ENCODE data around the gene PRR7. TPM values are rescaled to one million over a fixed set of nuclear protein-coding genes. Genes with fewer than 3 reads are reported as not detected.
A peak's percentile ranks its signal among the peaks of the same experiment; 100 is the strongest.

Gene PRR7
- total and polyA plus RNA-seq, 2 of the 13 experiments (the other 11 are each of a cell fraction or from before 2014, with no cell fraction given): 4.8 to 5.0 TPM

DNA sequence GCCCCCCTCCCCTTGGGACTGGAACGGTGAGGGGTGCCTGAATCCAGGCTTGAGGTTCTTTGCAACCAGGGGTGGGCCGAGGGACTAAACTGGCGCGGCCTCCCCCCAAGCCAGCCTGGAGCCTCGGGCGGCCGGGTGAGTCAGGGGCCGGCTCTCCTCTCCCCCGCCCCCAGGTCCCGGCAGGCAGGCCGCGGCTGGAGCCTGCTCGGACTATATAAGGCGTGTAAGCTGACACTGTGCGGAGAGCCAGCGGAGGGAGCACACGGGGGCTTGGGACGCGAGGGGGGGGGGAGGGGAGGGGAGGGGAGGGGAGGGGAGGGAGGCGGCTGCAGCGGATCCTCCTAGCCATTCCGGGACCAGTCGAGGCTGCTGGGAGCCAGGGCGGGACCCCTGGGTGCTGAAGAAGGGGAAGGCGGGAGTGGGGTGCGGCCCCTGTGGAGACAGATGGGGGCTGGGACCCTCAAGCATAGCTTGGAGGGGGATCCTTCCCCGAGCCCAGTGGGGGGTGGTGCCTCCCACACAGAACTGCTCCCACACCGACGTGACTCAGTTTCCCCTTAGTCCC lies 50.2 kb downstream of the PRR7 start (continued):
- TF ChIP-seq, protein P1, sequence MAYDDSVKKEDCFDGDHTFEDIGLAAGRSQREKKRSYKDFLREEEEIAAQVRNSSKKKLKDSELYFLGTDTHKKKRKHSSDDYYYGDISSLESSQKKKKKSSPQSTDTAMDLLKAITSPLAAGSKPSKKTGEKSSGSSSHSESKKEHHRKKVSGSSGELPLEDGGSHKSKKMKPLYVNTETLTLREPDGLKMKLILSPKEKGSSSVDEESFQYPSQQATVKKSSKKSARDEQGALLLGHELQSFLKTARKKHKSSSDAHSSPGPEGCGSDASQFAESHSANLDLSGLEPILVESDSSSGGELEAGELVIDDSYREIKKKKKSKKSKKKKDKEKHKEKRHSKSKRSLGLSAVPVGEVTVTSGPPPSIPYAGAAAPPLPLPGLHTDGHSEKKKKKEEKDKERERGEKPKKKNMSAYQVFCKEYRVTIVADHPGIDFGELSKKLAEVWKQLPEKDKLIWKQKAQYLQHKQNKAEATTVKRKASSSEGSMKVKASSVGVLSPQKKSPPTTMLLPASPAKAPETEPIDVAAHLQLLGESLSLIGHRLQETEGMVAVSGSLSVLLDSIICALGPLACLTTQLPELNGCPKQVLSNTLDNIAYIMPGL (CRISPR knock-in tag; IDR thresholded peaks at IDR 0.05; ENCODE audit: borderline replicate concordance in 1 of 2, low read depth in 1 of 2): 0 out of 4 replicates have a peak, but pooled peaks of 1 of the 2 experiments have one; percentile 5
- TF ChIP-seq TBX3 (IDR thresholded peaks at IDR 0.05; ENCODE audit: borderline replicate concordance) (no peak), ZFY (CRISPR knock-in tag; IDR thresholded peaks at IDR 0.05) (peak; percentile 28; the same call in 1 of the 2 replicates)

DNA sequence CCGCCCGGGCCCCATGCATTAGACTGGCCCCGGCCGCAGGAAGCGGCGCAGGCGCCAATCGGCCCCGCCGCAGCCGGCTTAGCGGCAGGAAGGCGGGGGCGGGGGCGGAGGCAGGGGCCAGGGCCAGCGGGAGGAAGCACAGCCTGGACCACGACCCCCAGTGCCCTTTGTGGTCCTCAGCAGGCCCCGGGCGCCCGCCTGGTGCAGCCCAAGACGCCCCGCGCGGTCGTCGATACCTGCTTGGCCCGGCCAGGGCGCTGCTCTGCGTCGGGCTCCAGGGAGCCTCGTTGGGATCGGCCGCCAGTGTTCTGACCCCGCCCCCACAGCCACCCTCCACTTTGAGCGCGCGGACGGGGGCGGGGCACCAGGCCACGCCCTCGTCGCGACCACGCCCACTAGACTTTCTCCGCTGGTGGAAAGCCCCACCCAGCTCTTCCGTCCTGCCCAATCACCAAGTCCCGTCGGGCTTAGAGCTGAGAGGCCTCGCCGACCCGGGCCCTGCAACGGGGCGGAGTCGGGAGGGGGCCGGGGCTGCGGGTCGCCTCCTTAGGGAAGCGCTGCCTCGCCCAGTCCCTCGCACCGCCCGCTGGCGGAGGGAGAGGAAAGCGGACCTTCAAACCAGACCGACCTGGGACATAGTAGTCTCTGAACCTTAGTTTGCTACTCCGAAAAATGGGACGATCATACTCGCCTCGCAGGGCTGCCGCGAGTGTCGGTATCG lies 50.8 kb downstream of the PRR7 start, which contains the start of gene PDLIM7:
Gene PDLIM7 (minus strand): TSS at position 313 of the 721 bp plus-strand sequence. CDS start 1,092 bp downstream, outside the sequence.
- Histone ChIP-seq H3K27me3 (ENCODE audit: control insufficient read depth in 1 of 2, insufficient read depth in 2 of 2, low read length in 2 of 2) (peaks cover 0 to 29% of the 10 kb centered on the region in 2 experiments; a peak in 3 of 5 replicates), H3K36me3 (replicated peaks in 1 of 2; ENCODE audit: control insufficient read depth in 1 of 2, insufficient read depth in 2 of 2, low read length in 2 of 2) (no peaks in the 10 kb centered on the region), H3K27ac (ENCODE audit: extremely low read length, insufficient read depth, low read length) (peak within 1 kb of the TSS; percentile 75), H2AFZ (ENCODE audit: low read length) (no peak within 1 kb of the TSS), H3K4me3 (replicated peaks in 1 of 3; ENCODE audit: insufficient read depth in 1 of 3, low read depth in 2 of 3, low read length in 3 of 3) (peak within 1 kb of the TSS; percentile 65 to 85 (median 68)), H3K4me2 (ENCODE audit: low read depth, low read length) (peak within 1 kb of the TSS; percentile 99), H3K4me1 (ENCODE audit: insufficient read depth, low read length) (peaks cover 57% of the 10 kb centered on the region), H3K9me3 (ENCODE audit: low read length) (no peaks in the 10 kb centered on the region), H4K20me1 (ENCODE audit: insufficient read depth, low read length) (peaks cover 15% of the 10 kb centered on the region; the same call in 1 of the 2 replicates), H3K79me2 (ENCODE audit: insufficient read depth, low read length) (no peaks in the 10 kb centered on the region), H3K9ac (ENCODE audit: insufficient read depth, low read depth, low read length) (peak within 1 kb of the TSS; percentile 83)
- intact Hi-C loops (cut with micrococcal nuclease; ENCODE audit: unreplicated experiment) (loop anchor here (2.0 to 5.0 kb wide), 2 partner anchors 41 to 185 kb away; partner anchors contain the start of gene MXD3), in situ Hi-C loops (cut with HindIII; ENCODE audit: extremely low pct_ligation_motif_present, low pct_unique_long_range_greater_than_20kb) (no loop called here)
- ChIA-PET CTCF (ENCODE audit: low intra/inter-chr PET ratio, low total read pairs) (interaction anchor here (1.0 kb wide), 1 partner anchor 42 kb away, joined by 3 read pairs; no protein-coding TSS in a partner anchor), POLR2A (interaction anchor here (0.6 to 3.6 kb wide), 22 partner anchors 16 to 410 kb away, joined by 3 to 42 read pairs (median 4); partner anchors contain the start of genes DDX41, FGFR4 and TMED9)
- BruUV-seq (replicated peaks): no TSS peak
- ATAC-seq (peak; percentile 77), DNase-seq (ENCODE audit: low spot score) (peak; percentile 94), FAIRE-seq (peak; percentile 84)
- no CpG with 5 or more reads among the region's 73 CpGs for WGBS (ENCODE audit: low lambda C conversion rate)
- TF ChIP-seq SIN3A (IDR thresholded peaks at IDR 0.05; ENCODE audit: borderline replicate concordance, low read depth, low read length): peak; percentile 49; the same call in 1 of the 2 replicates
- TF ChIP-seq, protein P2, sequence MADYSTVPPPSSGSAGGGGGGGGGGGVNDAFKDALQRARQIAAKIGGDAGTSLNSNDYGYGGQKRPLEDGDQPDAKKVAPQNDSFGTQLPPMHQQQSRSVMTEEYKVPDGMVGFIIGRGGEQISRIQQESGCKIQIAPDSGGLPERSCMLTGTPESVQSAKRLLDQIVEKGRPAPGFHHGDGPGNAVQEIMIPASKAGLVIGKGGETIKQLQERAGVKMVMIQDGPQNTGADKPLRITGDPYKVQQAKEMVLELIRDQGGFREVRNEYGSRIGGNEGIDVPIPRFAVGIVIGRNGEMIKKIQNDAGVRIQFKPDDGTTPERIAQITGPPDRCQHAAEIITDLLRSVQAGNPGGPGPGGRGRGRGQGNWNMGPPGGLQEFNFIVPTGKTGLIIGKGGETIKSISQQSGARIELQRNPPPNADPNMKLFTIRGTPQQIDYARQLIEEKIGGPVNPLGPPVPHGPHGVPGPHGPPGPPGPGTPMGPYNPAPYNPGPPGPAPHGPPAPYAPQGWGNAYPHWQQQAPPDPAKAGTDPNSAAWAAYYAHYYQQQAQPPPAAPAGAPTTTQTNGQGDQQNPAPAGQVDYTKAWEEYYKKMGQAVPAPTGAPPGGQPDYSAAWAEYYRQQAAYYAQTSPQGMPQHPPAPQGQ (CRISPR knock-in tag; IDR thresholded peaks at IDR 0.05; ENCODE audit: borderline replicate concordance): no peak
- peak; percentile 79; the same call in 1 of the 2 replicates for TF ChIP-seq NKX3-1 (CRISPR knock-in tag; IDR thresholded peaks at IDR 0.05)
- peak; percentile 33; the same call in 1 of the 2 replicates for TF ChIP-seq PHF20 (CRISPR knock-in tag; IDR thresholded peaks at IDR 0.05)
- TF ChIP-seq SMARCC2 (IDR thresholded peaks at IDR 0.05): no peak
- TF ChIP-seq CHCHD3 (CRISPR knock-in tag; IDR thresholded peaks at IDR 0.05): no peak
- TF ChIP-seq ZNF225 (CRISPR knock-in tag; IDR thresholded peaks at IDR 0.05): no peak
- TF ChIP-seq HOXA7 (CRISPR knock-in tag; IDR thresholded peaks at IDR 0.05): no peak
- TF ChIP-seq PHB2 (IDR thresholded peaks at IDR 0.05; ENCODE audit: partially characterized antibody): no peak
- TF ChIP-seq, protein P3, sequence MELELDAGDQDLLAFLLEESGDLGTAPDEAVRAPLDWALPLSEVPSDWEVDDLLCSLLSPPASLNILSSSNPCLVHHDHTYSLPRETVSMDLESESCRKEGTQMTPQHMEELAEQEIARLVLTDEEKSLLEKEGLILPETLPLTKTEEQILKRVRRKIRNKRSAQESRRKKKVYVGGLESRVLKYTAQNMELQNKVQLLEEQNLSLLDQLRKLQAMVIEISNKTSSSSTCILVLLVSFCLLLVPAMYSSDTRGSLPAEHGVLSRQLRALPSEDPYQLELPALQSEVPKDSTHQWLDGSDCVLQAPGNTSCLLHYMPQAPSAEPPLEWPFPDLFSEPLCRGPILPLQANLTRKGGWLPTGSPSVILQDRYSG (CRISPR knock-in tag; IDR thresholded peaks at IDR 0.05): no peak
- TF ChIP-seq, protein P4, sequence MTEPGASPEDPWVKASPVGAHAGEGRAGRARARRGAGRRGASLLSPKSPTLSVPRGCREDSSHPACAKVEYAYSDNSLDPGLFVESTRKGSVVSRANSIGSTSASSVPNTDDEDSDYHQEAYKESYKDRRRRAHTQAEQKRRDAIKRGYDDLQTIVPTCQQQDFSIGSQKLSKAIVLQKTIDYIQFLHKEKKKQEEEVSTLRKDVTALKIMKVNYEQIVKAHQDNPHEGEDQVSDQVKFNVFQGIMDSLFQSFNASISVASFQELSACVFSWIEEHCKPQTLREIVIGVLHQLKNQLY (CRISPR knock-in tag; IDR thresholded peaks at IDR 0.05): no peak
- TF ChIP-seq SIN3B (IDR thresholded peaks at IDR 0.05; ENCODE audit: low read length): no peak
- no peak for TF ChIP-seq ARID2 (CRISPR knock-in tag; IDR thresholded peaks at IDR 0.05; ENCODE audit: borderline replicate concordance)
- no peak for TF ChIP-seq TBX3 (IDR thresholded peaks at IDR 0.05; ENCODE audit: borderline replicate concordance)

Data from HepG2 (cell line).